ENCODE measurements around the gene HNRNPAB. TPM values are rescaled to one million over a fixed set of nuclear protein-coding genes. Genes with fewer than 3 reads are reported as not detected.

HNRNPAB gene
- total and polyA plus RNA-seq, 9 of the 15 experiments (the other 6 are each of a cell fraction or from before 2014, with no cell fraction given), result 34.6 to 425 (median 236) TPM

- TF ChIP-seq CEBPZ (IDR thresholded peaks at IDR 0.05; ENCODE audit: borderline replicate concordance, low read depth, low read length) (no peak), TEAD1 (CRISPR knock-in tag; IDR thresholded peaks at IDR 0.05) (peak in 1 of 2 experiments; percentile 80; a peak in 1 of 4 replicates), CREB5 (CRISPR knock-in tag; IDR thresholded peaks at IDR 0.05) (no peak), ZNF57 (CRISPR knock-in tag; IDR thresholded peaks at IDR 0.05) (no peak), NR3C1 (CRISPR knock-in tag; IDR thresholded peaks at IDR 0.05) (no peak), ZSCAN29 (IDR thresholded peaks at IDR 0.05) (no peak; the same call in 1 of the 2 replicates), ZNF263 (CRISPR knock-in tag; IDR thresholded peaks at IDR 0.05; ENCODE audit: borderline replicate concordance) (no peak; the same call in 1 of the 2 replicates), E4F1 (CRISPR knock-in tag; IDR thresholded peaks at IDR 0.05; ENCODE audit: borderline replicate concordance) (no peak), ZNF592 (IDR thresholded peaks at IDR 0.05) (no peak), PRDM10 (IDR thresholded peaks at IDR 0.05; ENCODE audit: partially characterized antibody) (no peak)
These were observed at the start of gene HNRNPAB (continued) for GRCh38 chr5:178204182-178204934.

Data from K562 (cell line).